ENCODE results near the gene SCD. TPM values are rescaled to one million over a fixed set of nuclear protein-coding genes. Genes with fewer than 3 reads are reported as not detected.

Gene SCD
- total RNA-seq, 1 donor from 2014 or later, result 81.4 TPM

DNA sequence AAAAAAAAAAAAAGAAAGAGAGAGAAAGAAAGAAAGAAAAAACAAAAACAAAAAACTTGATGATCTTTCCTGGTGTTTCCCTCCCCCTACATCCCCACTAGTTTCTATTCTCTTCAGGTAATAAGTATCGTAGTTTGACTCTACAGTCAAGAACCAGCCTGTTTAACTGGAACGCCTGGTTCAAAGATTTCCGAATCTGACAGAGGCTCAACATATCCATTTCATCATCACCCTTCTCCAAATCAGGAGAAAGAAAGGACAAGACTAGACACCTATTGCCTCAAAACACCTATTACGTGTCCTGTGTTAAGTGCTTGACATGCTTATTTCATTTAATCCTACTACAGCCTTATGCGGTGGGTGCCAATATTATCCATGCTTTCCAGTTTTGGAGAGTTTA lies 40.2 kb upstream of the SCD start:
- no peaks in the 10 kb centered on the region for H3K9me3 Mint-ChIP-seq (ENCODE audit: unreplicated experiment)
- no peak for DNase-seq (ENCODE audit: extremely low spot score, unreplicated experiment)
- peaks cover 75% of the 10 kb centered on the region for H3K27me3 Mint-ChIP-seq (ENCODE audit: unreplicated experiment)
- H3K27ac Mint-ChIP-seq (ENCODE audit: unreplicated experiment), result no peak overlapping the region
- H3K4me3 Mint-ChIP-seq (ENCODE audit: unreplicated experiment), result no peak overlapping the region
- no peaks in the 10 kb centered on the region for H3K36me3 Mint-ChIP-seq (ENCODE audit: unreplicated experiment)
- TF ChIP-seq, protein P1, sequence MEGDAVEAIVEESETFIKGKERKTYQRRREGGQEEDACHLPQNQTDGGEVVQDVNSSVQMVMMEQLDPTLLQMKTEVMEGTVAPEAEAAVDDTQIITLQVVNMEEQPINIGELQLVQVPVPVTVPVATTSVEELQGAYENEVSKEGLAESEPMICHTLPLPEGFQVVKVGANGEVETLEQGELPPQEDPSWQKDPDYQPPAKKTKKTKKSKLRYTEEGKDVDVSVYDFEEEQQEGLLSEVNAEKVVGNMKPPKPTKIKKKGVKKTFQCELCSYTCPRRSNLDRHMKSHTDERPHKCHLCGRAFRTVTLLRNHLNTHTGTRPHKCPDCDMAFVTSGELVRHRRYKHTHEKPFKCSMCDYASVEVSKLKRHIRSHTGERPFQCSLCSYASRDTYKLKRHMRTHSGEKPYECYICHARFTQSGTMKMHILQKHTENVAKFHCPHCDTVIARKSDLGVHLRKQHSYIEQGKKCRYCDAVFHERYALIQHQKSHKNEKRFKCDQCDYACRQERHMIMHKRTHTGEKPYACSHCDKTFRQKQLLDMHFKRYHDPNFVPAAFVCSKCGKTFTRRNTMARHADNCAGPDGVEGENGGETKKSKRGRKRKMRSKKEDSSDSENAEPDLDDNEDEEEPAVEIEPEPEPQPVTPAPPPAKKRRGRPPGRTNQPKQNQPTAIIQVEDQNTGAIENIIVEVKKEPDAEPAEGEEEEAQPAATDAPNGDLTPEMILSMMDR (IDR thresholded peaks at IDR 0.05), result no peak
- no peaks in the 10 kb centered on the region for H3K4me1 Mint-ChIP-seq (ENCODE audit: unreplicated experiment)

DNA sequence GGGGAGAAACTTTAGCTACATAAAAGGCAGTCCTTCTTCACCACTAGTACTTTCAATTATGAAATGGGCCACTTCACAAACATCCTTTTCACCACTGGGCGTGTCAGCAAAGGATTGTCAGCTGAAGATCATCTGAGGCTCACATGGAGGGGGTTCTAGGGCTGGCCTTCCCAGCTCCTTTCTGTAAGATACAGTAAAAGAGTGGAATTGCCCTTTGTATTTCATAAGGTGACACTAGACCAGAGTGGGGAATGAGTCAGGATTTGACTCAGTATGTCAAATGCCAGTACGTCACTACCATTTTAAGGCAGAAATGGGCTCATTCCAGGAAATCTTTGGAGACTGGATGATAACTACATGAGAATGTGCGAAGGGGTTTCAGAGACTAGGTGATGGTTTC lies 39.3 kb upstream of the SCD start:
- no peaks in the 10 kb centered on the region for H3K9me3 Mint-ChIP-seq (ENCODE audit: unreplicated experiment)
- H3K36me3 Mint-ChIP-seq (ENCODE audit: unreplicated experiment), result no peaks in the 10 kb centered on the region
- H3K27me3 Mint-ChIP-seq (ENCODE audit: unreplicated experiment), result peaks cover 82% of the 10 kb centered on the region
- no peaks in the 10 kb centered on the region for H3K4me1 Mint-ChIP-seq (ENCODE audit: unreplicated experiment)
- DNase-seq (ENCODE audit: extremely low spot score, unreplicated experiment), result no peak
- TF ChIP-seq, protein P1 (IDR thresholded peaks at IDR 0.05), result no peak
- no peak overlapping the region for H3K4me3 Mint-ChIP-seq (ENCODE audit: unreplicated experiment)
- no peak overlapping the region for H3K27ac Mint-ChIP-seq (ENCODE audit: unreplicated experiment)

DNA sequence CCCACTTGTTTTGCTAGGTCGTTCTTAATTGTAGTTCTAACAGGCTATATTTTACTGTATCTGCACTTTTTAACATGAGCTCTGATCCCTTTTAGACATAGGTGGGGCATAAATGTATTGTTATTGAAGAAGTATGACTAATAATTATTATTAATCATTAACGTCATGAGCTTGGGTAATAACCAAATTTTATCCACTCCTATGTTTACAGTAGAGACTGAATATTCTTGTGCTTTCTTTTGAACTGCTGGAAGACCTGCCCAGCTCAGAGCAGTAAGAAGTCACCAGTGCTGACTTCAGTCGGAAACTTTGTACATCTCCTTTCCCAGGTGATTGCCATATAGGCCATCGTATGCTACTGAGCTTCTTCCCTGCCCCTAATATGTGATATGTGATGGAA lies 35.7 kb upstream of the SCD start:
- no peak overlapping the region for H3K4me3 Mint-ChIP-seq (ENCODE audit: unreplicated experiment)
- no peaks in the 10 kb centered on the region for H3K36me3 Mint-ChIP-seq (ENCODE audit: unreplicated experiment)
- H3K27ac Mint-ChIP-seq (ENCODE audit: unreplicated experiment), result no peak overlapping the region
- peaks cover 73% of the 10 kb centered on the region for H3K27me3 Mint-ChIP-seq (ENCODE audit: unreplicated experiment)
- TF ChIP-seq, protein P1 (IDR thresholded peaks at IDR 0.05), result no peak
- peaks cover 8% of the 10 kb centered on the region for H3K4me1 Mint-ChIP-seq (ENCODE audit: unreplicated experiment)
- no peaks in the 10 kb centered on the region for H3K9me3 Mint-ChIP-seq (ENCODE audit: unreplicated experiment)
- DNase-seq (ENCODE audit: extremely low spot score, unreplicated experiment), result no peak

DNA sequence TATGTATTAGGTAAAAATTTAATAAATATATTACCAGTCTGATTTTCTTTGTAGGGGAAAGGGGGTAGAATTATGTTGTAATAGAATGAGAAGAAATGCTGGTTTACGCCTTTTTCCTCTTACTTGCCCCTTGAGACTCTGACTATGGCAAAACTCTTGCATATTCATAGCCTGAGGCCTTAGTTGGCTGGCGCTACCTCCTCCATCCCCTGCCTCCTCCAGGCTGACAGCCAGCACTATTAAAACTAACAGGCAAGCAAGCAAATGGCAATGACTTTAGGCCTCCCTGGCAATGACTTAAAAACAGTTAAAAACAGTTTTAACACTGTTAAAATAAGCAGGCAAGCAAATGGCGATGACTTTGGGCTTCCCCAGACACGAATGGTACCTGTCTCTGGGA lies 31.4 kb upstream of the SCD start:
- H3K4me1 Mint-ChIP-seq (ENCODE audit: unreplicated experiment), result peaks cover 8% of the 10 kb centered on the region
- H3K27me3 Mint-ChIP-seq (ENCODE audit: unreplicated experiment), result peaks cover 59% of the 10 kb centered on the region
- H3K36me3 Mint-ChIP-seq (ENCODE audit: unreplicated experiment), result no peaks in the 10 kb centered on the region
- H3K9me3 Mint-ChIP-seq (ENCODE audit: unreplicated experiment), result no peaks in the 10 kb centered on the region
- DNase-seq (ENCODE audit: extremely low spot score, unreplicated experiment), result no peak
- TF ChIP-seq, protein P1 (IDR thresholded peaks at IDR 0.05), result no peak
- no peak overlapping the region for H3K4me3 Mint-ChIP-seq (ENCODE audit: unreplicated experiment)
- no peak overlapping the region for H3K27ac Mint-ChIP-seq (ENCODE audit: unreplicated experiment)

DNA sequence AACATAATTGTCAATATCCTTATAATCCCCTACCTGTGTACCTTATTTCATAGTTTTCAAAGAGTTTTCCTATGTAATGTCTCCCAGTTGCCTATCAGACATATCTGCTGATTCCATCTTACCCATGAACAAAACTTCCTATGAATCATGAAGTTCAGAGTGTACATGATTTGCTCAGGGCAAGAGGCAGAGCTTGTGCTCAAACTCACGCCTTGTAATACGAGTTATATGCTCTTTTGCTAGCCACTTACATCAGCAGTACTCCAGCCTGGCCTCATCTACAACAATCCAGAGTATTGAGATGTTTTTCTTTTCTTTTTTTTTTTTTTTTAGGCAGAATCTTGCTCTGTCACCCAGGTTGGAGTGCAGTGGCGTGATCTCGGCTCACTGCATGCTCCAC lies 28.8 kb upstream of the SCD start:
- H3K36me3 Mint-ChIP-seq (ENCODE audit: unreplicated experiment), result no peaks in the 10 kb centered on the region
- peaks cover 44% of the 10 kb centered on the region for H3K27me3 Mint-ChIP-seq (ENCODE audit: unreplicated experiment)
- peaks cover 8% of the 10 kb centered on the region for H3K4me1 Mint-ChIP-seq (ENCODE audit: unreplicated experiment)
- no peak for DNase-seq (ENCODE audit: extremely low spot score, unreplicated experiment)
- no peaks in the 10 kb centered on the region for H3K9me3 Mint-ChIP-seq (ENCODE audit: unreplicated experiment)
- no peak overlapping the region for H3K27ac Mint-ChIP-seq (ENCODE audit: unreplicated experiment)
- TF ChIP-seq, protein P1 (IDR thresholded peaks at IDR 0.05), result no peak
- no peak overlapping the region for H3K4me3 Mint-ChIP-seq (ENCODE audit: unreplicated experiment)

Data from osteocyte (in vitro differentiated cells).